ENCODE results near the gene JUND. TPM values are rescaled to one million over a fixed set of nuclear protein-coding genes. Genes with fewer than 3 reads are reported as not detected.
"Not testable (repeated sequence)": the region's sequence is repeated elsewhere in the genome, so short reads cannot be mapped to it uniquely, and the experiment has no call there.

The JUND gene
- 100 to 1,000 TPM; 177 to 324 TPM for total RNA-seq

DNA sequence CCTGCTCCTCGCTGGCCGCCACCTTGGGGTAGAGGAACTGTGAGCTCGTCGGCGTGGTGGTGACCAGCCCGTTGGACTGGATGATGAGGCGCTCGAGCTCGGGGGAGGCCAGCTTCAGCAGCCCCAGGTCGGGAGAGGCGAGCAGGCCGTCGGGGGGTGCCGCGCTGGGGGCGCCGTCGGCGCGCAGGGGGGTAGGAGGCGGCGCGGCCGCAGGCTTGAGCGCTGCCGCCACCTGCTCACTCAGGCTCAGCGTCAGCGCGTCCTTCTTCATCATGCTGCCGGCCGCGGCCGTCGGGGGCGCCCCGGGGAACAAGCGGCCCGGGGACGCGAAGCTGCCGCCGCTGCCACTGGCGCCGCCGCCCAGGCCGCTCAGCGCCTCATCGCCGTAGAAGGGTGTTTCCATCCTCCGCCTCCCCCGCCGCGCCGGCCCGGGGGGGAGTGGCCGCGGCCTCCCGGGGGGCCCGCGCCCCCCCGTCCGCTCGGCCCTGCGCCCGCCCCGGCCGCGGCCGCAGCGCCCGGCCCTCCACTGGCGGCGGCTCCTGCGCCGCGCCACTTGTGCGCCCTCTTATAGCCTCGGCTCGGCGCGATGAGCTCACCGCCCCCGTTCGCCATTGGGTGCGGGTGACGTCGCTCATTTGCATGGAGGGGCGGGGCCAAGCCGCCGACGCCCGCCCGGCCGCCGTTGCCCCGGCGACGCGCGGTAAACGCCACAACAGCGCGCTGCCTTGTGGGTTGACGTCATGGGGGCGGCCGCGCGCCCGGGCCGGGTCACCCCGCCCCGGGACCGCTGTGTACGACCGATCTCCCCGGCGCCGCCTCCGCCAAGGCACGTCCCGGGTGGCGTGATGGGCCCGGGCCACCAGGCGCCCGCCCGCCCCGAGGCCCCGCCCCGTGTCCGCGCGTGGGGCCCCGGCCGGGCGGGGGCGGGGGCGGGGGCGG, at the start of gene JUND:
TSS of gene JUND (minus strand) at position 541 of the 939 bp plus-strand sequence. CDS start at position 403, 138 bp downstream.
- Mint-ChIP-seq H3K4me3 (peak within 1 kb of the TSS; percentile 95), H3K9me3 (no peaks in the 10 kb centered on the region), H3K4me1 (peaks cover 33% of the 10 kb centered on the region)

DNA sequence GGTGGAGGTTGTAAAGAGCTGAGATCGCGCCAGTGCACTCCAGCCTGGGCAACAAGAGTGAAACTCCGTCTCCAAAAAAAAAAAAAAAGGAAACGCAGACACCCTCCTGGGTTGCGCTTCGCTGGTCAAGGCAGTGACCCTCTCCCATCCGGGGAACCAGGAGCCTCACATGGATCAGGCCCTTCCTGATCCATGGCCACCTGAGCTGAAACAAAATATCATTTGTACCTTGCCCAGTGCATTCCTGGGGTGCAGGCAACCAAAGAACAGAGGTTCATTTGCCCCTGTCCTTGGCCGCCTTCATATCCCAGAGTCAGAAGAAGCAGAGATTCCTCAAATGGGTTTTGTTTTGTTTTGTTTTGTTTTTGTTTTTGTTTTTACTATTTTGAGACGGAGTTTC, 49.4 kb upstream of the JUND start:
- H3K9me3 Mint-ChIP-seq, result no peaks in the 10 kb centered on the region
- H3K4me3 Mint-ChIP-seq, result no peak overlapping the region
- no peaks in the 10 kb centered on the region for H3K36me3 Mint-ChIP-seq (ENCODE audit: low read depth)
- no peaks in the 10 kb centered on the region for H3K27me3 Mint-ChIP-seq
- no peak overlapping the region for H3K27ac Mint-ChIP-seq
- peaks cover 8% of the 10 kb centered on the region for H3K4me1 Mint-ChIP-seq
- no peak for ATAC-seq (replicated peaks)

More for the DNA sequence above, at the start of gene JUND:
- H3K27me3 Mint-ChIP-seq, result no peaks in the 10 kb centered on the region
- peak; percentile 78 for ATAC-seq (replicated peaks)
- H3K36me3 Mint-ChIP-seq (ENCODE audit: low read depth), result peaks cover 55% of the 10 kb centered on the region
- peak within 1 kb of the TSS; percentile 100 for H3K27ac Mint-ChIP-seq

DNA sequence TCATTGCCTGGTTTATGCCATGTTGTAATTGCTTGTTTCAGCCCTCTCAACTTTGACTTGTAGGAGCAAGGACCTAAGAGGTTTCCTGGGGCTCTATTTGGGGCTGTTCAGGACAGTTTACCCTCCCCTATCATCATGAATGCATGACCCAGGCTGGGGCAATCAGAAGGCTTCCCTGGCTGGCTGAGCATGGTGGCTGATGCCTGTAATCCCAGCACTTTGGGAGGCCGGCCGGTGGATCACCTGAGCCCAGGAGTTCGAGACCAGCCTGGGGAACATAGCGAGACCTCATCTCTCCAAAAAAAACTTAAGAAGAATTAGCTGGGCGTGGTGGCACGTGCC, 47.6 kb upstream of the JUND start:
- no peaks in the 10 kb centered on the region for H3K27me3 Mint-ChIP-seq
- H3K27ac Mint-ChIP-seq, result no peak overlapping the region
- H3K9me3 Mint-ChIP-seq, result no peaks in the 10 kb centered on the region
- ATAC-seq (replicated peaks), result no peak
- no peaks in the 10 kb centered on the region for H3K36me3 Mint-ChIP-seq (ENCODE audit: low read depth)
- H3K4me3 Mint-ChIP-seq, result peak overlapping the region; percentile 74
- H3K4me1 Mint-ChIP-seq, result peaks cover 8% of the 10 kb centered on the region

DNA sequence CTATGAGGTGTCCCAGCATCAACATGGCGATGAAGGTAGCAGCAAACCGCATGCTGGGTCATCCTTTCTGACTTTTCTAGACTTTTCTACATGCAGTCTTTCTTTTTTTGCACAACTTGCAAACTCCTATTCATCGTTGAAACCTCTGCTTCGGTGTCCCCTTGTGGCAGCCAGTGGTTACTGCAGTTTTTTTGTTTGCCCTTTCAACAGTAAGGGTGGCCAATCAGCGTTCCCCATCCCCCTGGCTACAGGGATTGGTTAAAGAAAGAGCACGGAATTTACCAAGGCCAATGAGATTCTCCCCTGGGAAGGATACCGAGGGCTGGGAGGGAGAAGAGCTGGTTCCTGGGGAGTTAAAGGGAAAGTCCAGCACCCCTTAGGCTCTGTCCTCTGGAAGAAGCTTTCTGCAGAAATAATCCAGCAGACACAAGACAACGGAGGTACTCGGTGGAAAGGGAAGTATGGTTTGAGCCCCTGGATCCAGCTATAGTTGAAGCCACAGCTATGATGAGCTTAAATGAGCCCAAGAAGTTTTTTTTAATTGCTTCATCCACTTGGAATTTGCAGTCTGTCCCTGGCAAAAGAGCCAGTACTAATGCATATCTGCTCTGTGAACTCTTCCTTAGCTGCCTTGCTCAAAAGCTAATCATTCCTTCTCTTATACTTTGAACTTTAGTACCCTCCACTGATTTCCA, 47.1 kb upstream of the JUND start:
- Mint-ChIP-seq H3K36me3 (ENCODE audit: low read depth) (no peaks in the 10 kb centered on the region), H3K27me3 (no peaks in the 10 kb centered on the region), H3K4me1 (peaks cover 10% of the 10 kb centered on the region), H3K27ac (peak overlapping the region; percentile 83), H3K4me3 (peak overlapping the region; percentile 74), H3K9me3 (no peaks in the 10 kb centered on the region)
- peak; percentile 100 for ATAC-seq (replicated peaks)

DNA sequence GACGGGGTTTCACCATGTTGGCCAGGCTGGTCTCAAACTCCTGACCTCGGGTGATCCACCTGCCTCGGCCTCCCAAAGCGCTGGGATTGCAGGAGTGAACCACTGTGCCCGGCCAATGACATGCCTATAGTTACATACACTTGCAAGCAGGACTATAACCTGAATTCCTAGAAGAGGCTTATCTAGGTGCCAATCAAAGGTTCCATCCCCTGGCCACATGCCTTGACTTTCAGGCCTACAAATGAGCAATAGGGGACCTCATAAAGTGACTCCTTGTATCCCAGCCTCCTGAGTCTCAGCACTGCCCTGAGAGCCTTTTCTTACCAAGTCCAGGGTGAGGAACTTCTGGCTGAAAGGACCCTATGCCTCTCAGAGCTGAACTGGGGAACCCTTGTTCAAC, 45.4 kb upstream of the JUND start:
- Mint-ChIP-seq H3K9me3 (no peaks in the 10 kb centered on the region), H3K27me3 (no peaks in the 10 kb centered on the region), H3K36me3 (ENCODE audit: low read depth) (peaks cover 8% of the 10 kb centered on the region), H3K4me1 (peaks cover 19% of the 10 kb centered on the region), H3K4me3 (no peak overlapping the region), H3K27ac (no peak overlapping the region)
- no peak for ATAC-seq (replicated peaks)

DNA sequence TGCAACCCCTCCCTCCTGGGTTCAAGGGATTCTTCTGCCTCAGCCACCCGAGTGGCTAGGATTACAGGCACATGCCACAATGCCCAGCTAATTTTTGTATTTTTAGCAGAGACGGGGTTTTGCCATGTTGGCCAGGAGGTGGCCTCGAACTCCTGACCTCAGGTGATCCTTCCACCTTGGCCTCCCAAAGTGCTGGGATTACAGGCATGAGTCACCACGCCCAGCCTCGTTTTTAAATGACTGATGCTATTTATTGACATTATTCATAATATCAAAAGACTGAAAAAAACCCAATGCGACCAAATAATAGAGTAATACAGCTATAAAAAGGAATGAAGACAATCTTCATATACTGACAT, 42.9 kb upstream of the JUND start:
- not testable (repeated sequence) for H3K27ac Mint-ChIP-seq; H3K27me3 Mint-ChIP-seq; H3K9me3 Mint-ChIP-seq; ATAC-seq (replicated peaks)
- H3K36me3 Mint-ChIP-seq (ENCODE audit: low read depth), result peaks cover 29% of the 10 kb centered on the region
- H3K4me1 Mint-ChIP-seq, result peaks cover 30% of the 10 kb centered on the region
- peak overlapping the region; percentile 92 for H3K4me3 Mint-ChIP-seq

DNA sequence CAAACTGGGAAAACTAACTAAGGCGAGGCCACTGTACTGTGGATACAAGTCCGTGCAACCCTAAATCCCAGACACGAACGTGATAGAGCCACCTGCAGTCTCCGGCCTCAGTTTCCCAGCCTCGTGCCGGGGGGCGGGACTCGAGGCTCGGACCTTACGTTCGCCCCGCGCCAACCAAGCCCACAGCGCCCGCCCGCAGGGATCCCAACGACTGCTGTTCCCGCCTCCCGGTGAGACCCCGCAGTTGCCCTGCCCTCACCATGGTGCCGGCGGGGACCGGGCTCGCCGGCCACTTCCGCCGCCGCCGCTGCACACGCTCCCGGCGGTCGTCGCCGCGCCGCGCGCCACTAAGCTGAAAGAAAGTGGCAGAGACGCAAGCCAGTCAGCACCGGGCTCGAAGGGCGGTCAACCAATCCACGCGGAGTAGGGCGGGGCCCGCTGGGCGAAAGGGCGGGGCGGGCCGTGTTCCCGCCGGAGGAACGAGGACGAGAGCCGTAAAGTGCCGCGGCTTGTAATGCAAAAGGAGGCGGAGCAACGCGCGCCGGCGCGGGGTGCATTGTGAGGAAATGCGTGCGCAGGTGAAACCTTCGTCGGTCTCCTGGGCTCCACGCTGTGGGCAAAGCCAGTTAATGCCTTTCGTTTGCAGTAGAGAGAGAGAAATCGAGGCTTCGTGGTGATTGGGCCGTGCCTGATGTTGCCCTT, 41.5 kb upstream of the JUND start, which contains the start of gene LSM4:
TSS of gene LSM4 (minus strand) at position 318 of the 702 bp plus-strand sequence. CDS start at position 262, 56 bp downstream.
- peaks cover 30% of the 10 kb centered on the region for H3K4me1 Mint-ChIP-seq
- H3K9me3 Mint-ChIP-seq, result no peaks in the 10 kb centered on the region
- H3K27ac Mint-ChIP-seq, result peak within 1 kb of the TSS; percentile 94
- H3K36me3 Mint-ChIP-seq (ENCODE audit: low read depth), result peaks cover 37% of the 10 kb centered on the region
- peak within 1 kb of the TSS; percentile 92 for H3K4me3 Mint-ChIP-seq
- no peaks in the 10 kb centered on the region for H3K27me3 Mint-ChIP-seq
- peak; percentile 95 for ATAC-seq (replicated peaks)

DNA sequence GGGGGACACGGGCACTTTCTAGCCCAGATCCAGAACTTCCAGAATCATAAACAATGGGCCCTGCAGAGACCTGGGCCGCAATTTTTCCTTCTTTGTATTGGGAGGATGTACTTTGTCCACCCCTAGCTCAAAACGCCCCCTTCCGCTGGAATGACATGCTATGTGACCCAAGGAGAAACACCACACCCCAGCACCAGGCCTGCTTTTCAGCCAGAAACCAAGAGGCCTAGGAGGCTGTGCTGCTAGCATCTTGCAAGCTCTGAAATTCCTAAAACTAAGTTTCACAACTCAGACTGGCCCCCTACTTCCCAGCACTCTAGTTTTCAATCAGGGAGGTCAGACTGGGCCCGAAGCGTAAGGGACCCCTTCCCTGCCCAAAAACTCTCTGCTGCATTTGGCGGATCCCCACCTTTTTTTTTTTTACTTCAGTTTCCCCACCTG, 40.9 kb upstream of the JUND start:
- peaks cover 40% of the 10 kb centered on the region for H3K36me3 Mint-ChIP-seq (ENCODE audit: low read depth)
- peaks cover 30% of the 10 kb centered on the region for H3K4me1 Mint-ChIP-seq
- H3K9me3 Mint-ChIP-seq, result no peaks in the 10 kb centered on the region
- H3K4me3 Mint-ChIP-seq, result peak overlapping the region; percentile 92
- peak; percentile 24 for ATAC-seq (replicated peaks)
- peak overlapping the region; percentile 94 for H3K27ac Mint-ChIP-seq
- no peaks in the 10 kb centered on the region for H3K27me3 Mint-ChIP-seq

DNA sequence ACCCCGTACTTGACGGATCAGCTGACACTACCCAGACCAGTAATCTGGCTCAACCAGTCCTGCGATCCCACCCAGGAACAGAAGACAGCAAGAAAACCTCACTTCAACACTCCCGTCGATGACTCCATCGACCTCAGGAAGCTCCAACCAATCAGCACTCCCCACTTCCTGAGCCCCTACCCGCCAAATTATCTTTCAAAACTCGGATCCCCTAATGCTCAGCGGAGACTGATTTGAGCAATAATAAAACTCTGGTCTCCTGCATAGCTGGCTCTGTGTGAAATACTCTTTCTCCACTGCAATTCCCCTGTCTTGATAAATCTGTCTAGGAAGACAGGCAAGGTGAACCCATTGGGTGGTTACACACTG, 40.3 kb upstream of the JUND start:
- no peak for ATAC-seq (replicated peaks)
- Mint-ChIP-seq H3K27me3 (no peaks in the 10 kb centered on the region), H3K9me3 (no peaks in the 10 kb centered on the region), H3K4me3 (peak overlapping the region; percentile 92), H3K36me3 (ENCODE audit: low read depth) (peaks cover 41% of the 10 kb centered on the region), H3K27ac (peak overlapping the region; percentile 94), H3K4me1 (peaks cover 30% of the 10 kb centered on the region)

DNA sequence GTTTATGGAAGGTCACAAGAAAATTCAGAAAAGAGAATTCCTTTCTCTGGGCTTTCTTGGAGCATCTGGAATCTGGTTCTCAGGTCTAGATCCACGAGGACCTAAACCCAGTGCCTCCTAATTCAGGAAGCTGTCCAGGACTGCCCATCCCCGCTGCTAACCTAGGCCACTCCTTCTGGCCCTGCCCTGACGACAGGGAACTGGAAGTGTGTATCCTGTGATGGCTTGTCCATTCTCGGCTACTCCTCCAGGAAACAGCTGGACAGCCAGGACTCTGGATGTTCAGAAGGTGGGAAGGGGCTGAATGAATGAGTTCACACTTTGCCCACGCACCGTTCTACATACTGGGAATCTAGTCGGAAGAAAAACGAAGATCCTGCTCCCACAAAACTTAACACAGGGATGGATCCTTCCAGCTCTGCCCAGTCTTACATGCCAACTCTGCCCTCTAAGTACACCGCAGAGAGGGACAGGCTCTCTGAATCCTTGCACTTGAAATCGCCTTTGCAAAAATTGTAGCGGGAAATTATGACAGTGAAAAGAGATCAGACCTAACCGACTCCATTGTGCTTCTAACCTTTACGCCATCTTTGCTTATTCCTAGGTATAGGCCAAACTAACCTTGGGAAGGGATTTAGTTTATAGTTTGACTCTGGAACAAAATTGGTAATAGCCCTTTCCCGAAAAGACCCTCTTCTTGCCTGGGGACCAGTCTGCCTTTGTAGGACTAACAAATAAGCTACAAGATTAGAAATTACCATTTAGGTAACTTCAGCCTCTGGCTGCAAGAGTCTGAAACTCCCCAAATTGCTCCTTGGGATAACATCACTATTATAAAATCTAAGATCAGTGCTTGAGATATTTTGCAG, 39.7 kb upstream of the JUND start:
- H3K4me1 Mint-ChIP-seq, result peaks cover 30% of the 10 kb centered on the region
- no peaks in the 10 kb centered on the region for H3K9me3 Mint-ChIP-seq
- H3K27ac Mint-ChIP-seq, result peak overlapping the region; percentile 94
- no peak for ATAC-seq (replicated peaks)
- no peaks in the 10 kb centered on the region for H3K27me3 Mint-ChIP-seq
- H3K36me3 Mint-ChIP-seq (ENCODE audit: low read depth), result peaks cover 45% of the 10 kb centered on the region
- peak overlapping the region; percentile 92 for H3K4me3 Mint-ChIP-seq

DNA sequence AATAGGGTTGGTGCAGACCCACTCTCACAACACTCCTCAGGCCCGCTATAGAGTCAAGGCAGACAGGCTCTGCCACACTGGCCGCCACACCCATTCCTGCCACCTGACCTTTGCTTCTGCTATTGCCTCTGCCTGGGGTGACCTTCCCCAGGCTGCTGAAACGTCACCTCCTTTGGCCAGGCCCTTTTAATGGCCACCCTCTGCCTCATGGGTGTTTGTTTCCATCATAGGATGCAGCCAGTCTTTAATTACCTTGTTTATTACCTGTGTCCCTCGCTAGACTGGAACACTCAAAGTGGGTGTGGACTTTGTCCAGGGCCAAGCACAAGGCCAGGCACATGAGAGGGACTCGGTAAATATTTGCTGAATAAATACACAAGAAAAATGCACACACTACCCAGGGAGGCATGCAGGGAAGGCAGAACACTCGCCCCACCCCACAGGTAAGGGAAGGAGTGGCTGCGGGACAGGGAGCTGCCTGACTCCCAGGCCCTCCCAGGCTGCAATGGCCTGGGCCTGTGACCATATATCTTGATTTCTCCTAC, 38.2 kb upstream of the JUND start:
- Mint-ChIP-seq H3K4me1 (peaks cover 30% of the 10 kb centered on the region), H3K27ac (peak overlapping the region; percentile 61), H3K27me3 (no peaks in the 10 kb centered on the region), H3K36me3 (ENCODE audit: low read depth) (peaks cover 60% of the 10 kb centered on the region), H3K4me3 (peak overlapping the region; percentile 92), H3K9me3 (no peaks in the 10 kb centered on the region)
- ATAC-seq (replicated peaks), result no peak

DNA sequence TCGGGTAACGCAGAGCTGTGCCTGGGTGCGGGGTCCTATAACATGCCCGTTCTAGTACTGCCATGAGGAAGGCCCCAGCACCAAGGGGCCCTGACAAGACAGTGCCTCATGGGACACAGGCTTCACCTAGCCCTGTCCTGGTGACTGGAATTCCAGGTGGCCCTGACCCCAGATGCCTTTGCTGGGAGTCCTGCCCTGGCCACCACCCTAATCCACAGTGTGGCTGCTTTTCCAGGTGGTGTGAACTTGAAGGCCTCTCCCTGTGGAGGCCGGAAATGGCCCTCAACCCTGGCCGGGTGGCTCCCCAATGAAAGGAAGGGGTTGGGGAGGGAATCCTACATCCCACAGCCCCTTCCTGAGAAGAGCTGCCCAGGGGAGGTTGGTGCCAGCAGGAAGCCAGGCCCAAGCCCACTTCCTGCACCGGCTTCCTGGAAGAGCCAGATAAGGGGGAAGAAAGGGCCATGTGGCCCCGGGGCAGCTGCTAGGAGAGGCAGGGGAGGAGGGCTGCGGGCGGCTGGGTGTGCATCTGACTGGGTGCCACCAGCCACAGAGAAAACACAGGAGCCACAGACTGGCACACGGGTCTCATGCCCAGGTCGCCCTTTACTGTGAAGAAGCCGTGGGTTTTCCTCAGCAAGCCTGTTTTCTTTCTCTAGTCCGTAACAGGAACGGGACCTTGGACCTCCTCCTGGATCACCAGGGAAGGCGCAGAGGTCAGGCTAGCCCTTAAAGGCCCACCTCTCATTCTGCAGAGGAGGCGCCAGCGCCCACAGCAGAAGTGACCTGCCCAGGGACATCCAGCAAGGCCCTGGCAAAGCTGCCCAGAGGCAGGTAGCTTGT, 36.8 kb upstream of the JUND start:
- H3K4me3 Mint-ChIP-seq, result peak overlapping the region; percentile 92
- H3K4me1 Mint-ChIP-seq, result peaks cover 26% of the 10 kb centered on the region
- H3K27me3 Mint-ChIP-seq, result no peaks in the 10 kb centered on the region
- peak; percentile 47 for ATAC-seq (replicated peaks)
- H3K27ac Mint-ChIP-seq, result peak overlapping the region; percentile 92
- H3K9me3 Mint-ChIP-seq, result no peaks in the 10 kb centered on the region
- peaks cover 75% of the 10 kb centered on the region for H3K36me3 Mint-ChIP-seq (ENCODE audit: low read depth)

DNA sequence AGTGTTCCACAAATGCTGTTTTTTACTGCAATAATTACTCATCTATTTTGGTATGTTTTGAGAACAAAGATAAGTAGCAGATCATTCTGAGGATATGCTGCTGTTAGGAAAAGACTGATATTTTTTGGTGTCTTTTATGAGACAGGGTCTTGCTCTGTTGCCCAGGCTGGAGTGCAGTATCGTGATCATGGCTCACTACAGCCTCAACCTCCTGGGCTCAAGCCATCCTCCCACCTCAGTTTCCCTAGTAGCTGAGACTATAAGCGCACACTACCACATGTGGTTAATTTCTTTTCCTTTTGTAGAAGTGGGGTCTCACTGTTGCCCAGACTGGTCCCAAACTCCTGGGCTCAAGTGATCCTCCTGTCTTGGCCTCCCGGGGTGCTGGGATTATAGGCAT, 32.0 kb upstream of the JUND start:
- ATAC-seq (replicated peaks), result no peak
- no peak overlapping the region for H3K27ac Mint-ChIP-seq
- H3K4me1 Mint-ChIP-seq, result no peaks in the 10 kb centered on the region
- H3K9me3 Mint-ChIP-seq, result no peaks in the 10 kb centered on the region
- no peaks in the 10 kb centered on the region for H3K27me3 Mint-ChIP-seq
- peaks cover 65% of the 10 kb centered on the region for H3K36me3 Mint-ChIP-seq (ENCODE audit: low read depth)
- H3K4me3 Mint-ChIP-seq, result no peak overlapping the region

Measured in activated T-helper 17 cell treated with anti-CD3 and anti-CD28 coated beads, Interleukin-2, amount 50 U/mL, for 72 hours (primary cell).